ENCODE results near the gene USP10.

USP10 gene, protein sequence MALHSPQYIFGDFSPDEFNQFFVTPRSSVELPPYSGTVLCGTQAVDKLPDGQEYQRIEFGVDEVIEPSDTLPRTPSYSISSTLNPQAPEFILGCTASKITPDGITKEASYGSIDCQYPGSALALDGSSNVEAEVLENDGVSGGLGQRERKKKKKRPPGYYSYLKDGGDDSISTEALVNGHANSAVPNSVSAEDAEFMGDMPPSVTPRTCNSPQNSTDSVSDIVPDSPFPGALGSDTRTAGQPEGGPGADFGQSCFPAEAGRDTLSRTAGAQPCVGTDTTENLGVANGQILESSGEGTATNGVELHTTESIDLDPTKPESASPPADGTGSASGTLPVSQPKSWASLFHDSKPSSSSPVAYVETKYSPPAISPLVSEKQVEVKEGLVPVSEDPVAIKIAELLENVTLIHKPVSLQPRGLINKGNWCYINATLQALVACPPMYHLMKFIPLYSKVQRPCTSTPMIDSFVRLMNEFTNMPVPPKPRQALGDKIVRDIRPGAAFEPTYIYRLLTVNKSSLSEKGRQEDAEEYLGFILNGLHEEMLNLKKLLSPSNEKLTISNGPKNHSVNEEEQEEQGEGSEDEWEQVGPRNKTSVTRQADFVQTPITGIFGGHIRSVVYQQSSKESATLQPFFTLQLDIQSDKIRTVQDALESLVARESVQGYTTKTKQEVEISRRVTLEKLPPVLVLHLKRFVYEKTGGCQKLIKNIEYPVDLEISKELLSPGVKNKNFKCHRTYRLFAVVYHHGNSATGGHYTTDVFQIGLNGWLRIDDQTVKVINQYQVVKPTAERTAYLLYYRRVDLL

DNA sequence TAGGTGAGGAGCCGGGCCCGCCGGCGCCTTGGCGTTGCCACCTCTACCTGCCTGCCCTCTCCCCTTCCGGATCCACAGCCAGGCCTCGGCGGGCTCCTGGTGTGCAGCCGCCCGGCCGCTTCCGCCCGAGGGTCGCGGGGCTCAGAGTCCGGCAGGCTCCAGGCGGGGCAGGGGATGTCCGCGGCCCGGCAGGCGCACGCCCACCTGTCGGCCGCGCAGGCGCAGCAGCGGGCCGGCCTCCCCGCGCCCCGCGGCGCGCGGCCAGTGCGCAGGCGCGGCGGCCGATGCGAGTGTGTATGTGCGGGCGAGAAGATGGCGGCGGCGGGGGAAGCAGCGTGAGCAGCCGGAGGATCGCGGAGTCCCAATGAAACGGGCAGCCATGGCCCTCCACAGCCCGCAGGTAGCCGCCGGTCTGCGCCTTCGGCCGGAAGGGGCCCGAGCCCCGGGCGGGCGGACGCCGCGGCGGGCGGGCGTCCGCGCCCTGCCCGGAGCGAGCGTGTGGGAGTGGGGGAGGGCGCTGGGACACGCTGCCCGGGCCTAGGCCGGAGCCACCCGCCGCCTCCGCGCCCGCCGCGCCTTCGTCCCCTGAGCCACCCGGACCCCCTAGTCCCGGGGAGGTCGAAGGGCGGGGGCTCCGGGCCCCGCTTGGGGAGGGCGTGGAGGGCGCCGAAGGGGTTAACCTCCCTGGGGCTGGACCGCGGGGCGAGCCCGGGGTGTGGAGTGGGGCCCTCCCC is at the start of gene USP10:
Gene USP10 (plus strand): TSS at position 289 of the 734 bp plus-strand sequence. CDS start 91 bp downstream, at position 380.
- peak; percentile 67 to 79 for DNase-seq (ENCODE audit: low read depth in 1 of 2, low spot score in 1 of 2)

DNA sequence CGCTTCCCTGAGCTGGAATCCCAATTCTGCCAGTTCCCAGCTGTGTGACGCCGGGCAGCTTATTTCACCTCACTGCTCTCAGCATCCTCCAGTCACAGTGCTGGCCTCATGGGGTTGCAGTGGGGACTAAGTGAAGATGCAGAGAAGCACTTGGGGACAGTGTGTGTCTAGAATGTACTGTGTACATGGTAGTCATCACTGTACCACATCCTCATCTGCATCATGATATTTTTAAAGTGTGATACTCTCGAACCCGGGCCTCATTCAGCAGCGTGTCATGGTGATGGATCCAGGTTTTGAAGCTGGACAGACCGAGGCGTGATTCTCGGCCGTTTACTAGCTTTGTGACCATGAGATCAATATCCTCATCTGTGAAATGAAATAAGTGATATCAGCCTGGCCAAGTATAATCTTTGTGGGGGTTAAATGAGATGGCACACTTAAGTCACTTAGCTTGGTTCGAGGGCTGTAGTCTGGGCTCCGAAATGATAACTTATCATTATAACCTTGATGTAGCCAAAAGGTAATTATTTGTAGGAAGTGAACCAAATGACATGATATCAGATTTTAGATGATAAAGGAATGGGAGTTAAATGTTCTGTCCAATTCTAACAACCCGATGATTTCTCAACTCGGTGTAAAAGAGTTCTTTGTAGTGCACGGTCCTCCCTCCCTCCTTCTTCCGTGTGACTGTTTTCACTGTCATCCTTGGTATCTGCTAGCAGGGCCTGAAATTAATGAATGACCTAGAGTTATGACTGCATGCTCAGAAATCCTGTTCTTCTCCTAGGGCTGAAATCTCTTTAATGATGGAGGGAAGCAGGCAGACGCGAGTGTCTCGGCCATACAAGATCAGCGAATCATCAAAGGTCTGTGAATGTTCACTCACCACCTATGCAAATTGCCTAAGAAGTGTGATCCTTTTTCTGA is 49.5 kb upstream of the USP10 start:
- no peak for DNase-seq (ENCODE audit: low read depth in 1 of 2, low spot score in 1 of 2)

GRCh38 chr16:84652566-84652965 is 47.2 kb upstream of the USP10 start:
- DNase-seq (ENCODE audit: low read depth in 1 of 2, low spot score in 1 of 2) = no peak

DNA sequence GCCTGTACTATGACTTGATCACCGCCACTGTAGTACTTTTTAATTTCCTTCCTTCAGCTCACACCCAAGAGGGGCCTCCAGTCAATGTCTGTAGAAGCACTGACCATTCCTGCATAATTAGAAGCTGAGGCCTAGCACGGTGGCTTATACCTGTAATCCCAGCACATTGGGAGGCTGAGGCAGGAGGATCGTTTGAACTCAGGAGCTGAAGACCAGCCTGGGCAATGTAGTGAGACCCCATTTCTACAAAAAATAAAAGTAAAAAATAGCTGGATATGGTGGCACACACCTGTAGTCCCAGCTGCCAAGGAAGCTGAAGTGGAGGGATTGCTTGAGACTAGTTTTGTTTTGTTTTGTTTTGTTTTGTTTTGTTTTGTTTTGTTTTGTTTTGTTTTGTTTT is 45.6 kb upstream of the USP10 start:
- DNase-seq (ENCODE audit: low read depth in 1 of 2, low spot score in 1 of 2) = no peak

DNA sequence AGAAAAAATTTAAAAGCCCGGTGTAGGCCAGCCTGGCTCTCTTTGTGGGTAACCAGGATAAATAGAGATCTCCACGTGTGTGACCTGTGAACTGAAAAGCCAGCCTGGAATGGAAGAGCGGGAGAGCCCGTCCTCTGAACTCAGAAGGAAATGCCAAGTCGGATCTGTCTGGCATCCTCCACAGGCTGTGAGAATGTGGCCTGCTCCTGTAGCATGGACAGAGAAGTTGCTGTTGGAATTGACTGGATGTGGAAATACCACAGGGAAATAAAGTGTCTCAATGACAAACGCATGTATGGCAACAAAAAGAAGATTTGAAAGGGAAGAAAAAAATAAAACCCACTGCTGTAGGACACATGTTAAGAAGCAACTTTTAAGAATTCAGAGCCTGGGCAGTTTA is 44.8 kb upstream of the USP10 start:
- no peak for DNase-seq (ENCODE audit: low read depth in 1 of 2, low spot score in 1 of 2)

- DNase-seq (ENCODE audit: low read depth in 1 of 2, low spot score in 1 of 2) = no peak
These were observed 43.2 kb upstream of the USP10 start for GRCh38 chr16:84656649-84657048.

DNA sequence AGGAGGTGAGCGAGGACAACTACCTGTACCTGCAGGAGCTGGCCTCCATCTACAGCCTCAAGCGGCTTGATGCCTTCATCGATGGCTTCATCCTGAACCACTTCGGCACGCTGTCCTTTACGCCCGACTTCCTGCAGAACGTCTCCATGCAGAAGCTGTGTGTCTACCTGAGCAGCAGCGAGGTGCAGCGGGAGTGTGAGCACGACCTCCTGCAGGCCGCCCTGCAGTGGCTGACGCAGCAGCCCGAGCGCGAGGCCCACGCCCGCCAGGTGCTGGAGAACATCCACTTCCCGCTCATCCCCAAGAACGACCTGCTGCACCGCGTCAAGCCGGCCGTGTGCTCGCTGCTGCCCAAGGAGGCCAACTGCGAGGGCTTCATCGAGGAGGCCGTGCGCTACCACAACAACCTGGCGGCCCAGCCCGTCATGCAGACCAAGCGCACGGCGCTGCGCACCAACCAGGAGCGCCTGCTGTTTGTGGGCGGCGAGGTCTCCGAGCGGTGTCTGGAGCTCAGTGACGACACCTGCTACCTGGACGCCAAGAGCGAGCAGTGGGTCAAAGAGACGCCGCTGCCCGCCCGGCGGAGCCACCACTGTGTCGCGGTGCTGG is 42.5 kb upstream of the USP10 start:
- no peak for DNase-seq (ENCODE audit: low read depth in 1 of 2, low spot score in 1 of 2)

GRCh38 chr16:84658690-84659089 is 41.1 kb upstream of the USP10 start:
- DNase-seq (ENCODE audit: low read depth in 1 of 2, low spot score in 1 of 2) = no peak

DNA sequence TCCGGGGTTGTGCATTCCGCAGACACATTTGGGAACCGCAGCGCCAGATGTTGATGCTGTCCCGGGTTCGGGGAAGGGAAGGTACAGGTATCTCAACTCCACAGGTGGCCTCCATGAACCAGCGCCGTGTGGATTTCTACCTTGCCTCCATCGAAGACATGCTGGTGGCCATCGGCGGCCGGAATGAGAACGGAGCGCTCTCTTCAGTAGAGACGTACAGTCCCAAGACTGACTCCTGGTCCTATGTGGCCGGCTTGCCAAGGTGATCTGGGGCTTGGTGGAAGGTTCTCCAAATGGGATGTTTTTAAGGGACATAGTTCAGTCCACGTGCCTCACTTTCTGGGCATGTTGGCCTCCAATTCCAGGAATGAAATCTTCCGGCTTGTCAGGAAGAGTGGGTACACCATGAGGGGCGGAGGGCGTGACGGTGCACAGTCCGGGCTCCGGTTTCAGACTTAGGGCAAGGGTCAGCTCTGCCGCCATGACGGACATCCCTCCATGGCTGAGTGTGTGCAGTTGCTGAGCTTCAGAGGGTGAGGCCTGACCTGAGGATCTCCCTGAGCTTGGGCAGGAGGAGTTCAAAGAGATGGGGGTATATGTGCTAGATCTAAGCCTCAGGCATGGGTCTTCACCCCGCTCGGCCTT is 40.0 kb upstream of the USP10 start:
- DNase-seq (ENCODE audit: low read depth in 1 of 2, low spot score in 1 of 2) = no peak

- no peak for DNase-seq (ENCODE audit: low read depth in 1 of 2, low spot score in 1 of 2)
These were observed 38.8 kb upstream of the USP10 start for GRCh38 chr16:84660973-84661372.

GRCh38 chr16:84661418-84662060 is 38.3 kb upstream of the USP10 start:
- no peak for DNase-seq (ENCODE audit: low read depth in 1 of 2, low spot score in 1 of 2)

DNA sequence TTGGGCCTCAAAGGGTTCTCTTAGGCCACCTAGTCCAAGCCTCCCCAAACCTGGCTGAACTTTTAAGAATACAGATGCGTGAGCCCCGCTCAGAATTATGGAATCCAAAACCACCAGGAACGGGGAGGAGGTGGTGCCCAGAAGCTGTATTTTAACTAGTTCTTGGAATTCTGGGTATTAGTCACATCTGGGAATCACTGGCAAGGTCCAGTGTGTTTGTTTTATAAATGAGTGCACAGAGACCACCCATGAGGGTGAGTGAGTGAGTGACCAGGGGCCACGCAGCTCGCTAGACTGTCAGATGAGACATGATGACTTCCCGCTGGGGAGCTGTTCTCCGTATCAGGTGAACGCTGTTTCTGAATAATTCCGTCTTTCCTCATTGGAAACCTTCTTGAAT is 37.3 kb upstream of the USP10 start:
- DNase-seq (ENCODE audit: low read depth in 1 of 2, low spot score in 1 of 2) = no peak

GRCh38 chr16:84663433-84664101 is 36.2 kb upstream of the USP10 start:
- no peak for DNase-seq (ENCODE audit: low read depth in 1 of 2, low spot score in 1 of 2)

DNA sequence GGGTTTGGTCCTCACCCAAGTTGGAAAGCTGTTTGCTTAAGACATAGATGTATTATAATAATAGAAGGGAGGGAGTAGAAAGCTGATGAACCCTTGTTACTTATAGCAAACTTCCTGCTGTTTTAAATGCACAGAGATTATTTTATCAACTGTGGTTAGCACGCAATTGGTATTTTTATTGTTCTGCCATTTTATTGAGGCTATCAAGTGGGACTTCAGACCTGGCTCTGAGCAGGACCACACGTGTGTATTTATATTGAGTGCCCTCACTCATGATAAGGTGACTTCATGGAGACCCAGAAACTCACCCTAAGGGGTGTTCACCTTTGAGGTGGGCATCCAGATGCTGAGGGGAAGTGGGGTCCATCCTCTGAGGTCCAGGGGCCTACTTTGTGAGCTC is 34.4 kb upstream of the USP10 start:
- DNase-seq (ENCODE audit: low read depth in 1 of 2, low spot score in 1 of 2) = no peak

GRCh38 chr16:84665843-84666242 is 34.0 kb upstream of the USP10 start:
- no peak for DNase-seq (ENCODE audit: low read depth in 1 of 2, low spot score in 1 of 2)

GRCh38 chr16:84667600-84668309 is 32.0 kb upstream of the USP10 start:
- no peak for DNase-seq (ENCODE audit: low read depth in 1 of 2, low spot score in 1 of 2)

GRCh38 chr16:84670063-84670462 is 29.7 kb upstream of the USP10 start:
- no peak for DNase-seq (ENCODE audit: low read depth in 1 of 2, low spot score in 1 of 2)

Data from stimulated activated CD4-positive, alpha-beta T cell treated with anti-CD3 and anti-CD28 coated beads, Interleukin-15, amount 100 ng/mL, for 1 hour (primary cell).